OCI-LY7 (cell line): ENCODE measurements around the gene RAG2.

Experiments used
- CTCF ChIP-seq: fragments of 200-600 bp; sonication (generic); conservative IDR thresholded peaks from 2 replicates; pipeline ENCODE4 v1.5.1; 2014; ENCODE audit warnings: mild to moderate bottlenecking, antibody characterized with exemption, low read length, moderate library complexity, mixed read lengths
- EZH2phosphoT487 ChIP-seq: fragments of 200-600 bp; sonication (generic); IDR thresholded peaks from 2 replicates; pipeline ENCODE4 v1.6.1; 2018; ENCODE audit warnings: low read depth, borderline replicate concordance, mild to moderate bottlenecking, mixed run types, antibody characterized with exemption, low read length, moderate library complexity, mixed read lengths

GRCh38 chr11:36574486-36574885, 23.6 kb downstream of the RAG2 start:
- TF ChIP-seq CTCF (no peak), EZH2phosphoT487 (no peak)
